Measurements from ENCODE around the gene CDH13.

- TF ChIP-seq CTCF (IDR thresholded peaks at IDR 0.05) (no peak), POLR2A (IDR thresholded peaks at IDR 0.05) (no peak)
Measured at GRCh38 chr16:82752172-82752571, 125.4 kb downstream of the CDH13 start.

All from Peyer's patch (tissue), 4 donors.